HepG2 (cell line): ENCODE results near the gene HSPB8. TPM values are rescaled to one million over a fixed set of nuclear protein-coding genes. Genes with fewer than 3 reads are reported as not detected.

Experiments
- ATAC-seq: fragments of 200-7000 bp; cut with Tn5 transposase; 3 replicates; pipeline ENCODE4 v1.9.1; 2020; ENCODE audit warnings: mild to moderate bottlenecking, moderate library complexity
- BruUV-seq: library from RNA; stranded (reverse); fragments of 400-500 nt; replicated peaks from 2 replicates; lab custom pipeline; 2021; lab: Mats Ljungman, UMichigan
- CTCF ChIA-PET: fragments of 300-600 bp; formaldehyde crosslinking; extraction: SDS; loops from one replicate; lab custom pipeline; 2021; ENCODE audit warnings: low total read pairs, inconsistent platforms, low intra/inter-chr PET ratio; lab: Yijun Ruan, JAX
- POLR2A ChIA-PET: fragments of 350-600 bp; sonication (Branson Sonifier 250); formaldehyde crosslinking; loops from one replicate; lab custom pipeline; 2020; ENCODE audit warnings: antibody characterized with exemption, inconsistent platforms; lab: Yijun Ruan, JAX
- DNase-seq: peaks from one replicate; pipeline ENCODE4 v3.0.0-alpha.2; 2015; ENCODE audit warnings: low spot score
- FAIRE-seq: peaks from 3 replicates; lab custom pipeline; 2011; peaks lifted over from hg19 to GRCh38; lab: Jason Lieb, UNC
- H2AFZ ChIP-seq: one replicate; pipeline ENCODE4 v1.6.1; 2011; ENCODE audit warnings: low read length, inconsistent platforms
- H3K27ac ChIP-seq: fragments of 300-600 bp; 3 replicates; pipeline ENCODE4 v1.8.0; 2011; ENCODE audit warnings: mixed run types, mild to moderate bottlenecking, mixed read lengths, low read length, inconsistent platforms; ENCODE audit not compliant: insufficient read depth; ENCODE audit errors: extremely low read length
- H3K27me3 ChIP-seq, 2 experiments: fragments of 200-600 bp in 1 of 2; 2 replicates in 1 of 2; 3 replicates in 1 of 2; pipeline versions ENCODE4 v1.6.0 to v1.8.0; 2011; ENCODE audit warnings: low read length in 2 of 2, mild to moderate bottlenecking in 2 of 2, moderate library complexity in 2 of 2, inconsistent platforms in 1 of 2; ENCODE audit not compliant: insufficient read depth in 2 of 2, control insufficient read depth in 1 of 2
- H3K36me3 ChIP-seq, 2 experiments: fragments of 200-600 bp in 1 of 2; replicated peaks in 1 of 2; 2 replicates in 1 of 2; 3 replicates in 1 of 2; pipeline versions ENCODE4 v1.5.1 to v1.8.0; 2011; ENCODE audit warnings: low read length in 2 of 2, inconsistent platforms in 1 of 2; ENCODE audit not compliant: insufficient read depth in 2 of 2, control insufficient read depth in 1 of 2
- H3K4me1 ChIP-seq: 2 replicates; pipeline ENCODE4 v1.5.1; 2012; ENCODE audit warnings: low read length, inconsistent platforms; ENCODE audit not compliant: insufficient read depth
- H3K4me2 ChIP-seq: 2 replicates; pipeline ENCODE4 v1.6.0; 2011; ENCODE audit warnings: low read depth, low read length, inconsistent platforms
- H3K4me3 ChIP-seq, 3 experiments: fragments of 200-600 bp in 1 of 3; sonication (generic), shearing (Covaris generic) in 1 of 3; replicated peaks in 1 of 3; 2 replicates each; pipeline ENCODE4 v1.5.1; 2011 to 2016; ENCODE audit warnings: low read length in 3 of 3, inconsistent platforms in 2 of 3, low read depth in 2 of 3, mild to moderate bottlenecking in 2 of 3, control low read depth in 1 of 3, mixed read lengths in 1 of 3; ENCODE audit not compliant: insufficient read depth in 1 of 3
- H3K79me2 ChIP-seq: one replicate; pipeline ENCODE4 v1.6.1; 2011; ENCODE audit warnings: low read length, inconsistent platforms; ENCODE audit not compliant: insufficient read depth
- H3K9ac ChIP-seq: 2 replicates; pipeline ENCODE4 v1.6.0; 2011; ENCODE audit warnings: mild to moderate bottlenecking, low read depth, low read length, inconsistent platforms; ENCODE audit not compliant: insufficient read depth
- H3K9me3 ChIP-seq: 2 replicates; pipeline ENCODE4 v1.5.1; 2012; ENCODE audit warnings: mild to moderate bottlenecking, low read length
- H4K20me1 ChIP-seq: 2 replicates; pipeline ENCODE4 v1.6.0; 2011; ENCODE audit warnings: inconsistent platforms, mild to moderate bottlenecking, low read length, moderate library complexity; ENCODE audit not compliant: insufficient read depth
- EEA1 ChIP-seq: sonication (generic); formaldehyde crosslinking; IDR thresholded peaks from 2 replicates; pipeline ENCODE4 v1.5.1; 2020; ENCODE audit warnings: mild to moderate bottlenecking, missing genetic modification reagents, borderline replicate concordance
- NR3C1 ChIP-seq: sonication (generic); formaldehyde crosslinking; IDR thresholded peaks from 2 replicates; pipeline ENCODE4 v1.4.0; 2020; ENCODE audit warnings: missing genetic modification reagents
- SNAPC4 ChIP-seq: sonication (generic); formaldehyde crosslinking; IDR thresholded peaks from 2 replicates; pipeline ENCODE4 v1.4.0; 2020; ENCODE audit warnings: mild to moderate bottlenecking, missing genetic modification reagents
- TERF1 ChIP-seq: sonication (generic); formaldehyde crosslinking; IDR thresholded peaks from 2 replicates; pipeline ENCODE4 v1.8.0; 2022; ENCODE audit warnings: mild to moderate bottlenecking, missing genetic modification reagents, moderate library complexity
- ZNF703 ChIP-seq: sonication (generic); formaldehyde crosslinking; IDR thresholded peaks from 2 replicates; pipeline ENCODE4 v1.5.1; 2020; ENCODE audit warnings: missing genetic modification reagents, mild to moderate bottlenecking, moderate library complexity, borderline replicate concordance
- ZNF878 ChIP-seq: sonication (generic); formaldehyde crosslinking; IDR thresholded peaks from 2 replicates; pipeline ENCODE4 v1.8.1; 2023; ENCODE audit warnings: mild to moderate bottlenecking, missing genetic modification reagents, moderate library complexity
- WGBS: methylation state at CpG from one replicate; pipeline ENCODE4 v1.1.6; 2017; ENCODE audit warnings: low lambda C conversion rate; 5-methylcytosine and 5-hydroxymethylcytosine counted together
- in situ Hi-C: cut with HindIII; loops from 2 replicates; pipeline ENCODE4 v1.10.0; 2017; ENCODE audit warnings: low pct_unique_long_range_greater_than_20kb; ENCODE audit not compliant: extremely low pct_ligation_motif_present
- intact Hi-C: fragments of 100-400 bp; cut with micrococcal nuclease; formaldehyde crosslinking; loops from one replicate; pipeline ENCODE4 v1.10.0; 2022; ENCODE audit not compliant: unreplicated experiment
- polyA plus RNA-seq, 8 experiments: library from polyadenylated mRNA; depleted of rRNA in 3 of 8; stranded (reverse) in 7 of 8; unstranded in 1 of 8; fragments of >200 nt; fragmentation: Illumina TruSeq in 4 of 8; extraction: Trizol in 4 of 8; gene quantifications; 2 replicates each; pipeline versions ENCODE4 v1.2.1 to v1.2.3, GENCODE V29; 2011 to 2016; ENCODE audit warnings: low read depth in 4 of 8, missing spikeins in 1 of 8, mixed read lengths in 1 of 8; ENCODE audit not compliant: insufficient read depth in 1 of 8
- total RNA-seq, 5 experiments: library from RNA; depleted of rRNA; stranded (reverse); fragments of >200 nt; fragmentation: Illumina TruSeq; extraction: Trizol; gene quantifications; 2 replicates each; pipeline ENCODE4 v1.2.3, GENCODE V29; 2016; ENCODE audit warnings: low read depth in 1 of 5
- TF ChIP-seq, protein P1 (sequence below): sonication (generic); formaldehyde crosslinking; IDR thresholded peaks from 2 replicates; pipeline ENCODE4 v1.9.0; 2021; ENCODE audit warnings: missing genetic modification reagents, mild to moderate bottlenecking, borderline replicate concordance
- TF ChIP-seq, protein P2 (sequence below): sonication (generic); formaldehyde crosslinking; IDR thresholded peaks from 2 replicates; pipeline ENCODE4 v1.4.0; 2020; ENCODE audit warnings: missing genetic modification reagents
- TF ChIP-seq, protein P3 (sequence below): sonication (generic); formaldehyde crosslinking; IDR thresholded peaks from 2 replicates; pipeline ENCODE4 v1.5.0; 2020; ENCODE audit warnings: missing genetic modification reagents

HSPB8 gene
- total and polyA plus RNA-seq, 2 of the 13 experiments (the other 11 are each of a cell fraction or from before 2014, with no cell fraction given), result 0.49 to 0.54 TPM

GRCh38 chr12:119139448-119139847 lies 39.3 kb upstream of the HSPB8 start:
- BruUV-seq, result no TSS peak
- TF ChIP-seq NR3C1 (no peak), ZNF878 (no peak), ZNF703 (no peak), SNAPC4 (CRISPR knock-in tag) (no peak), TERF1 (CRISPR knock-in tag) (no peak), EEA1 (CRISPR knock-in tag) (no peak)
- TF ChIP-seq, protein P1, sequence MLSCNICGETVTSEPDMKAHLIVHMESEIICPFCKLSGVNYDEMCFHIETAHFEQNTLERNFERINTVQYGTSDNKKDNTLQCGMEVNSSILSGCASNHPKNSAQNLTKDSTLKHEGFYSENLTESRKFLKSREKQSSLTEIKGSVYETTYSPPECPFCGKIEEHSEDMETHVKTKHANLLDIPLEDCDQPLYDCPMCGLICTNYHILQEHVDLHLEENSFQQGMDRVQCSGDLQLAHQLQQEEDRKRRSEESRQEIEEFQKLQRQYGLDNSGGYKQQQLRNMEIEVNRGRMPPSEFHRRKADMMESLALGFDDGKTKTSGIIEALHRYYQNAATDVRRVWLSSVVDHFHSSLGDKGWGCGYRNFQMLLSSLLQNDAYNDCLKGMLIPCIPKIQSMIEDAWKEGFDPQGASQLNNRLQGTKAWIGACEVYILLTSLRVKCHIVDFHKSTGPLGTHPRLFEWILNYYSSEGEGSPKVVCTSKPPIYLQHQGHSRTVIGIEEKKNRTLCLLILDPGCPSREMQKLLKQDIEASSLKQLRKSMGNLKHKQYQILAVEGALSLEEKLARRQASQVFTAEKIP, result no peak
- TF ChIP-seq, protein P2, sequence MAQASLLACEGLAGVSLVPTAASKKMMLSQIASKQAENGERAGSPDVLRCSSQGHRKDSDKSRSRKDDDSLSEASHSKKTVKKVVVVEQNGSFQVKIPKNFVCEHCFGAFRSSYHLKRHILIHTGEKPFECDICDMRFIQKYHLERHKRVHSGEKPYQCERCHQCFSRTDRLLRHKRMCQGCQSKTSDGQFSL (CRISPR knock-in tag), result no peak
- TF ChIP-seq, protein P3, sequence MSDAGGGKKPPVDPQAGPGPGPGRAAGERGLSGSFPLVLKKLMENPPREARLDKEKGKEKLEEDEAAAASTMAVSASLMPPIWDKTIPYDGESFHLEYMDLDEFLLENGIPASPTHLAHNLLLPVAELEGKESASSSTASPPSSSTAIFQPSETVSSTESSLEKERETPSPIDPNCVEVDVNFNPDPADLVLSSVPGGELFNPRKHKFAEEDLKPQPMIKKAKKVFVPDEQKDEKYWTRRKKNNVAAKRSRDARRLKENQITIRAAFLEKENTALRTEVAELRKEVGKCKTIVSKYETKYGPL, result no peak

More at GRCh38 chr12:119139448-119139847, 39.3 kb upstream of the HSPB8 start:
- DNase-seq (no peak), FAIRE-seq (no peak), ATAC-seq (no peak)
- Histone ChIP-seq H3K79me2 (no peaks in the 10 kb centered on the region), H3K9me3 (no peaks in the 10 kb centered on the region), H3K27me3 (no peaks in the 10 kb centered on the region; a peak in 1 of 5 replicates), H4K20me1 (no peaks in the 10 kb centered on the region), H3K4me1 (no peaks in the 10 kb centered on the region), H3K4me2 (no peak overlapping the region), H3K36me3 (no peaks in the 10 kb centered on the region), H3K9ac (no peak overlapping the region), H3K27ac (no peak overlapping the region), H2AFZ (no peak overlapping the region), H3K4me3 (no peak overlapping the region)
- in situ Hi-C loops, result no loop called here
- WGBS, result no CpG with 5 or more reads among the region's 2 CpGs
- ChIA-PET POLR2A (no interaction called here), CTCF (no interaction called here)
- intact Hi-C loops, result no loop called here
